Fibroblast of villous mesenchyme (primary cell): ENCODE measurements around the gene CWC27. TPM values are rescaled to one million over a fixed set of nuclear protein-coding genes. Genes with fewer than 3 reads are reported as not detected.
A peak's percentile ranks its signal among the peaks of the same experiment; 100 is the strongest.

Experiments used
- DNase-seq: peaks from one replicate; pipeline ENCODE4 v3.0.0-alpha.2; 2010; ENCODE audit warnings: low read depth
- H3K4me3 ChIP-seq: 2 replicates; pipeline ENCODE4 v1.5.1; 2011; ENCODE audit warnings: low read depth, mild to moderate bottlenecking, low read length
- CTCF ChIP-seq: IDR thresholded peaks from 2 replicates; pipeline ENCODE4 v1.5.1; 2012; ENCODE audit warnings: low read depth, mild to moderate bottlenecking, low read length; ENCODE audit not compliant: insufficient read depth
- total RNA-seq: library from RNA; depleted of rRNA; stranded (reverse); fragments of >200 nt; gene quantifications from 2 replicates; pipeline ENCODE4 v1.2.3, GENCODE V29; 2012

Gene CWC27
- total RNA-seq, 1 donor, result 16.0 TPM

GRCh38 chr5:64765804-64766504 lies 2.8 kb upstream of the CWC27 start:
- H3K4me3 ChIP-seq, result no peak overlapping the region
- DNase-seq, result peak; percentile 61
- no peak for TF ChIP-seq CTCF

- no peak for TF ChIP-seq CTCF
- no peak for DNase-seq
- peak overlapping the region; percentile 83 for H3K4me3 ChIP-seq
Measured at GRCh38 chr5:64766941-64767340, 1.8 kb upstream of the CWC27 start.

DNA sequence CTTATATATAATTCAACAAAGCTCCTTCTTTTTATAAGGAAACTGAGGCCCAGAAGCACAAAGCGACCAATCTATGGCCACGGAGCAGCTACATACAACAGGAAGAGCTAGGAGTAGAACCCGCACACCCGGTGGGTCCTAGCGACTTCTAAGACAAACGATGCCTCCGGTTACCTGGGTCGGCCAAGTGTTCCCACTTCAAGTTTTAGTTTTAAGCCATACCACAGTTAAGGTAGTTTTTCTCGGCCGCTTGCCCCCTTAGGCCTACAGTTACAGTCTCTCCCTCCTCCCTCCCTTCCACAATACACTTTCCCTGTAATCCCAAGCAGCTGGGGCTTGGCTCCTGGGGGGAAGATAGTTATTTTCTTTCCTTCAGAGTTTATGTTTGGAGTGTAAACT lies 772 bp upstream of the CWC27 start:
- no peak for TF ChIP-seq CTCF
- peak; percentile 54 for DNase-seq
- peak overlapping the region; percentile 83 for H3K4me3 ChIP-seq

GRCh38 chr5:64769855-64770254 lies 1.1 kb downstream of the CWC27 start:
- TF ChIP-seq CTCF, result no peak
- no peak for DNase-seq
- peak overlapping the region; percentile 83 for H3K4me3 ChIP-seq

- no peak overlapping the region for H3K4me3 ChIP-seq
- no peak for DNase-seq
- no peak for TF ChIP-seq CTCF
Measured at GRCh38 chr5:64771736-64772135, 3.0 kb downstream of the CWC27 start.

DNA sequence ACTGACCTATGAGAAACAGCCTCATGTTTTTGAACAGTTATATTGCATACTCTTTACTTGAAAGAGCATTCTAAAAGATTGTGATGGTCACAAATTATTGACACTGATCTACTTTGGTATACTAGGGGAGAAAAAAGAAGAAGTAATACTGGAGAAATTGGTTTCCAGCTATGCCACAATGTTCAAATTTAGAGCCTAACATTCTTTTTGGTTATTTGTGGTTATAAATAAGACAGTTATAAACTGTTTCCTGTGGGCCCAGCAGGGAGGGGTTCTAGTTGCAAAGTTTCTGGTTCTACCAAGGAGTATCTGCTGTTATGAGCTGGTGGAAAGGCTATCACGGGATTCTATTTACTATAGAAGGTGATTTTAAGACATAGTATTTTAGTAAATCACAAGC lies 4.8 kb downstream of the CWC27 start:
- no peak for DNase-seq
- no peak overlapping the region for H3K4me3 ChIP-seq
- no peak for TF ChIP-seq CTCF

GRCh38 chr5:64775291-64775690 lies 6.6 kb downstream of the CWC27 start:
- DNase-seq, result no peak
- H3K4me3 ChIP-seq, result no peak overlapping the region
- no peak for TF ChIP-seq CTCF
